HFFc6 (cell line): ENCODE measurements around the gene IQCC. TPM values are rescaled to one million over a fixed set of nuclear protein-coding genes. Genes with fewer than 3 reads are reported as not detected.

Experiments
- DNase-seq: peaks from one replicate; pipeline ENCODE4 v3.0.0-alpha.2; 2018
- H3K27ac Mint-ChIP-seq: 2 replicates; pipeline ENCODE4 v1.8.0; 2020; ENCODE audit warnings: mild to moderate bottlenecking, mixed read lengths
- H3K27me3 Mint-ChIP-seq: 2 replicates; pipeline ENCODE4 v1.8.0; 2021; ENCODE audit warnings: mild to moderate bottlenecking, moderate library complexity, mixed read lengths; ENCODE audit not compliant: insufficient read depth
- H3K36me3 Mint-ChIP-seq: 2 replicates; pipeline ENCODE4 v1.8.0; 2021; ENCODE audit warnings: low read depth, mixed read lengths
- H3K4me1 Mint-ChIP-seq: 2 replicates; pipeline ENCODE4 v1.8.0; 2020; ENCODE audit warnings: low read depth, mixed read lengths
- H3K4me3 Mint-ChIP-seq: 2 replicates; pipeline ENCODE4 v1.8.0; 2020; ENCODE audit warnings: mild to moderate bottlenecking, moderate library complexity, mixed read lengths
- H3K9me3 Mint-ChIP-seq: 2 replicates; pipeline ENCODE4 v1.8.0; 2020; ENCODE audit warnings: mild to moderate bottlenecking, mixed read lengths
- total RNA-seq, 6 experiments: library from RNA; stranded (reverse); fragmentation: NEBNext Ultra II Directional; extraction: Animal tissue kit (Norgen Biotek cat#: 25700); gene quantifications; 2 replicates in 1 of 6; 3 replicates in 5 of 6; pipeline ENCODE4 v1.2.3, GENCODE V29; 2021
- TF ChIP-seq, protein P1 (sequence below): fragments of 200-600 bp; sonication (generic); IDR thresholded peaks from 2 replicates; pipeline ENCODE4 v1.5.0; 2021; ENCODE audit warnings: antibody characterized with exemption, mild to moderate bottlenecking

Gene IQCC
- total RNA-seq, 6 experiments from 2014 or later: 0.81 to 2.4 (median 2.2) TPM

DNA sequence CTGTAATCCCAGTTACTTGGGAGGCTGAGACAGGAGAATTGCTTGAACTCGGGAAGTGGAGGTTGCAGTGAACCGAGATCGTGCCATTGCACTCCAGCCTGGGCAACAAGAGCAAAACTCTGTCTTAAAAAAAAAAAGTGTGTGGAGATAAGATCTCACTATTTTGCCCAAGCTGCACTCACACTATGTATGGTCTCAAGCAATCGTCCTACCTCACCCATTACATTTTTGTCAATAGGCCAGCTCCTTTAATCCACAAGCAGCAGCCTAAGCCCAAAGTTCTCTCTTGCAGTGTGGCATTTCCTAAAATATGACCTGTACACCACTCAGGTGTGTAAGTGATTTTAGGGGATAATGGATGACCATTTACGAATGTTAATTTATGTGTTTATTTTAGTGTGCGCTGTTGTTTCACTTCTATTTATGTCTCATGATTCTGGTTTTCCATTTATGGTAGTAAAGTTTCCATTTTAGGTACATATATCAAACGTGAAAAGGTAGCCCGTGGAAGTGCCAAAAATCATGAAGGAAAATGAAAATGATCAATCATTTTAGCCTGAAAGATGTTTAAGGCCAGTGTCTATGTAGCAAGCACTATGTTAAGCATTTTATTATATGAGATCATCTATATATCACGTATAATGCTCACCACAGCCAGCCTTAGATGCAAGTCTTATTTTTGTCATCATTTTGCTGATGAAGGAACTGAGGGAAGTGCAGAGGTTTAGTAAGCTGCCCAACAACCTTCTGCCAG, 51.2 kb downstream of the IQCC start:
- H3K27ac Mint-ChIP-seq: no peak overlapping the region
- H3K27me3 Mint-ChIP-seq: peaks cover 5% of the 10 kb centered on the region; the same call in 1 of the 2 replicates
- TF ChIP-seq, protein P1, sequence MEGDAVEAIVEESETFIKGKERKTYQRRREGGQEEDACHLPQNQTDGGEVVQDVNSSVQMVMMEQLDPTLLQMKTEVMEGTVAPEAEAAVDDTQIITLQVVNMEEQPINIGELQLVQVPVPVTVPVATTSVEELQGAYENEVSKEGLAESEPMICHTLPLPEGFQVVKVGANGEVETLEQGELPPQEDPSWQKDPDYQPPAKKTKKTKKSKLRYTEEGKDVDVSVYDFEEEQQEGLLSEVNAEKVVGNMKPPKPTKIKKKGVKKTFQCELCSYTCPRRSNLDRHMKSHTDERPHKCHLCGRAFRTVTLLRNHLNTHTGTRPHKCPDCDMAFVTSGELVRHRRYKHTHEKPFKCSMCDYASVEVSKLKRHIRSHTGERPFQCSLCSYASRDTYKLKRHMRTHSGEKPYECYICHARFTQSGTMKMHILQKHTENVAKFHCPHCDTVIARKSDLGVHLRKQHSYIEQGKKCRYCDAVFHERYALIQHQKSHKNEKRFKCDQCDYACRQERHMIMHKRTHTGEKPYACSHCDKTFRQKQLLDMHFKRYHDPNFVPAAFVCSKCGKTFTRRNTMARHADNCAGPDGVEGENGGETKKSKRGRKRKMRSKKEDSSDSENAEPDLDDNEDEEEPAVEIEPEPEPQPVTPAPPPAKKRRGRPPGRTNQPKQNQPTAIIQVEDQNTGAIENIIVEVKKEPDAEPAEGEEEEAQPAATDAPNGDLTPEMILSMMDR: no peak
- no peaks in the 10 kb centered on the region for H3K9me3 Mint-ChIP-seq
- no peak for DNase-seq
- no peak overlapping the region for H3K4me3 Mint-ChIP-seq
- peaks cover 4% of the 10 kb centered on the region; the same call in 1 of the 2 replicates for H3K4me1 Mint-ChIP-seq
- no peaks in the 10 kb centered on the region for H3K36me3 Mint-ChIP-seq

DNA sequence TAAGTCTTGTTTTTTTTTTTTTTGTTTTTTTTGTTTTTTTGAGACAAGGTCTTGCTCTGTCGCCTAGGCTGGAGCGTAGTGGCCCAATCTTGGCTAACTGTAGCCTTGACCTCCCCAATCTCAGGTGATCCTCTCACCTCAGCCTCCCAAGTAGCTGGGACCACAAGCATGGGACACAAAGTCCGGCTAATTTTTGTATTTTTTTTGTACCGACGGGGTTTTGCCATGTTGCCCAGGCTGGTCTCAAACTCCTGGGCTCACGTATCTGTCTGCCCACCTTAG, 51.7 kb downstream of the IQCC start:
- Mint-ChIP-seq H3K36me3 (no peaks in the 10 kb centered on the region), H3K27me3 (peaks cover 5% of the 10 kb centered on the region; the same call in 1 of the 2 replicates)

More for the DNA sequence above, 51.7 kb downstream of the IQCC start:
- Mint-ChIP-seq H3K4me3 (no peak overlapping the region), H3K9me3 (no peaks in the 10 kb centered on the region), H3K4me1 (no peaks in the 10 kb centered on the region), H3K27ac (no peak overlapping the region)
- no peak for DNase-seq
- TF ChIP-seq, protein P1: no peak

Other genes starting within 250 kb of the IQCC start
- 100 to 1,000 TPM; 119 to 160 (median 148) TPM for gene KHDRBS1, start 191.8 kb upstream of the IQCC start, total RNA-seq
- gene TMEM39B, start 132.7 kb upstream of the IQCC start, total RNA-seq: 10 to 100 TPM; 17.6 to 23.2 (median 20.8) TPM
- 100 to 1,000 TPM; 116 to 132 (median 122) TPM for gene KPNA6, start 97.6 kb upstream of the IQCC start, total RNA-seq
- 10 to 100 TPM; 89.4 to 95.2 (median 93.0) TPM for gene TXLNA, start 26.0 kb upstream of the IQCC start, total RNA-seq
- 10 to 100 TPM; 12.5 to 15.7 (median 15.3) TPM for gene CCDC28B, start 5.1 kb upstream of the IQCC start, total RNA-seq
- not detected for gene DCDC2B, start 3.4 kb downstream of the IQCC start, total RNA-seq
- 10 to 100 TPM; 18.5 to 23.7 (median 20.3) TPM for gene TMEM234, start 16.7 kb downstream of the IQCC start, total RNA-seq
- gene EIF3I, start 16.7 kb downstream of the IQCC start, total RNA-seq: 100 to 1,000 TPM; 279 to 313 (median 285) TPM
- 1 to 10 TPM; 1.1 to 2.1 (median 1.5) TPM for gene FAM167B, start 41.6 kb downstream of the IQCC start, total RNA-seq
- gene LCK, start 45.6 kb downstream of the IQCC start, total RNA-seq: not detected
- 10 to 100 TPM; 78.5 to 94.9 (median 92.2) TPM for gene HDAC1, start 86.4 kb downstream of the IQCC start, total RNA-seq
- gene MARCKSL1, start 130.6 kb downstream of the IQCC start, total RNA-seq: 10 to 100 TPM in 4 of 6 experiments, 1 to 10 TPM in 2; 7.8 to 12.8 (median 11.4) TPM
- gene FAM229A, start 156.8 kb downstream of the IQCC start, total RNA-seq: 1 to 10 TPM; 1.1 to 3.0 (median 1.7) TPM
- 1 to 10 TPM in 1 of 6 experiments, under 1 TPM in 5; 0.38 to 1.2 (median 0.72) TPM for gene TSSK3, start 156.9 kb downstream of the IQCC start, total RNA-seq
- gene BSDC1, start 188.8 kb downstream of the IQCC start, total RNA-seq: 10 to 100 TPM; 52.9 to 65.5 (median 60.1) TPM